ENCODE data around the gene FCGR3B.
"Not testable (repeated sequence)": the region's sequence is repeated elsewhere in the genome, so short reads cannot be mapped to it uniquely, and the experiment has no call there.

FCGR3B gene

GRCh38 chr1:161605024-161605423, 26.0 kb downstream of the FCGR3B start:
- DNase-seq = not testable (repeated sequence)

GRCh38 chr1:161597077-161597476, 33.9 kb downstream of the FCGR3B start:
- not testable (repeated sequence) for DNase-seq

- not testable (repeated sequence) for DNase-seq
Observed at GRCh38 chr1:161595583-161595982, 35.4 kb downstream of the FCGR3B start.

GRCh38 chr1:161595173-161595572, 35.8 kb downstream of the FCGR3B start:
- DNase-seq = not testable (repeated sequence)

GRCh38 chr1:161594269-161594984, 36.5 kb downstream of the FCGR3B start:
- not testable (repeated sequence) for DNase-seq

GRCh38 chr1:161593092-161593755, 37.8 kb downstream of the FCGR3B start:
- not testable (repeated sequence) for DNase-seq

- DNase-seq = not testable (repeated sequence)
Observed at GRCh38 chr1:161592586-161592985, 38.4 kb downstream of the FCGR3B start.

- DNase-seq = not testable (repeated sequence)
Observed at GRCh38 chr1:161589920-161590319, 41.1 kb downstream of the FCGR3B start.

- DNase-seq = not testable (repeated sequence)
Observed at GRCh38 chr1:161589365-161589764, 41.6 kb downstream of the FCGR3B start.

- not testable (repeated sequence) for DNase-seq
Observed at GRCh38 chr1:161588596-161588995, 42.4 kb downstream of the FCGR3B start.

GRCh38 chr1:161582882-161583281, 48.1 kb downstream of the FCGR3B start:
- DNase-seq = not testable (repeated sequence)

GRCh38 chr1:161580879-161581537, 50.0 kb downstream of the FCGR3B start:
- not testable (repeated sequence) for DNase-seq

- not testable (repeated sequence) for DNase-seq
Observed at GRCh38 chr1:161579856-161580507, 51.0 kb downstream of the FCGR3B start.

GRCh38 chr1:161576676-161577075, 54.3 kb downstream of the FCGR3B start:
- not testable (repeated sequence) for DNase-seq

Measured in hematopoietic multipotent progenitor cell treated with erythropoietin and hydrocortisone succinate and interleukin-3 and kit ligand, for 6 days (in vitro differentiated cells).